ENCODE data around the gene PAEP. TPM values are rescaled to one million over a fixed set of nuclear protein-coding genes. Genes with fewer than 3 reads are reported as not detected.
"Not testable (repeated sequence)": the region's sequence is repeated elsewhere in the genome, so short reads cannot be mapped to it uniquely, and the experiment has no call there.

PAEP gene
- total and polyA plus RNA-seq, 4 donors: not detected

- Histone ChIP-seq H3K27me3 (ENCODE audit: control insufficient read depth in 4 of 4, insufficient read depth in 4 of 4, low read length in 3 of 4) (peaks cover 0 to 6% (median 2%) of the 10 kb centered on the region in 4 donors), H3K36me3 (ENCODE audit: control insufficient read depth in 4 of 4, insufficient read depth in 3 of 4, low read depth in 1 of 4, low read length in 3 of 4) (no peaks in the 10 kb centered on the region), H3K4me3 (ENCODE audit: low read depth in 1 of 3, low read length in 3 of 3) (no peak overlapping the region), H3K9me3 (ENCODE audit: control insufficient read depth in 4 of 4, low read length in 3 of 4) (peaks cover 0 to 2% (median 0%) of the 10 kb centered on the region in 4 donors), H3K4me1 (ENCODE audit: control insufficient read depth in 4 of 4, insufficient read depth in 4 of 4, low read length in 3 of 4) (no peaks in the 10 kb centered on the region), H3K27ac (ENCODE audit: low read depth in 1 of 2, low read length in 2 of 2) (no peak overlapping the region), H3K9ac (ENCODE audit: low read depth in 1 of 2, low read length in 2 of 2) (no peak overlapping the region)
- WGBS: 68% methylated on average over 30 of the region's 30 CpGs
- no peak for DNase-seq (ENCODE audit: low spot score)
- TF ChIP-seq FOXA2 (IDR thresholded peaks at IDR 0.05) (no peak), CTCF (IDR thresholded peaks at IDR 0.05; ENCODE audit: low read depth, low read length, missing input control) (no peak), HNF4G (IDR thresholded peaks at IDR 0.05) (no peak), RXRA (IDR thresholded peaks at IDR 0.05) (no peak), TAF1 (conservative IDR thresholded peaks at IDR 0.05) (no peak), ATF3 (IDR thresholded peaks at IDR 0.05) (no peak), REST (IDR thresholded peaks at IDR 0.05) (no peak), RAD21 (IDR thresholded peaks at IDR 0.05) (no peak), ZBTB33 (IDR thresholded peaks at IDR 0.05) (no peak), EGR1 (IDR thresholded peaks at IDR 0.05; ENCODE audit: low read depth in 2 of 2) (no peak), MAX (IDR thresholded peaks at IDR 0.05) (no peak), GABPA (IDR thresholded peaks at IDR 0.05 in 1 of 2, conservative IDR thresholded peaks at IDR 0.05 in 1 of 2) (no peak), JUND (IDR thresholded peaks at IDR 0.05) (no peak), SP1 (IDR thresholded peaks at IDR 0.05) (no peak), NR2F2 (IDR thresholded peaks at IDR 0.05) (no peak), HNF4A (conservative IDR thresholded peaks at IDR 0.05) (no peak), FOXA1 (IDR thresholded peaks at IDR 0.05) (no peak), YY1 (IDR thresholded peaks at IDR 0.05) (no peak)
Observed at GRCh38 chr9:135526730-135527571, 34.6 kb upstream of the PAEP start.

- H3K9me3 ChIP-seq (ENCODE audit: control insufficient read depth in 4 of 4, low read length in 3 of 4); H3K27me3 ChIP-seq (ENCODE audit: control insufficient read depth in 4 of 4, insufficient read depth in 4 of 4, low read length in 3 of 4); H3K36me3 ChIP-seq (ENCODE audit: control insufficient read depth in 4 of 4, insufficient read depth in 3 of 4, low read depth in 1 of 4, low read length in 3 of 4); H3K27ac ChIP-seq (ENCODE audit: low read depth in 1 of 2, low read length in 2 of 2); H3K4me3 ChIP-seq (ENCODE audit: low read depth in 1 of 3, low read length in 3 of 3); DNase-seq (ENCODE audit: low spot score); H3K4me1 ChIP-seq (ENCODE audit: control insufficient read depth in 4 of 4, insufficient read depth in 4 of 4, low read length in 3 of 4); H3K9ac ChIP-seq (ENCODE audit: low read depth in 1 of 2, low read length in 2 of 2): not testable (repeated sequence)
- WGBS: 90% methylated on average over 10 of the region's 10 CpGs
Observed at GRCh38 chr9:135528842-135529435, 32.6 kb upstream of the PAEP start.
